G401 (cell line): ENCODE data around the gene PRKCA. TPM values are rescaled to one million over a fixed set of nuclear protein-coding genes. Genes with fewer than 3 reads are reported as not detected.

Experiments used
- DNase-seq: peaks from one replicate; pipeline ENCODE4 v3.0.0-alpha.2; 2015; ENCODE audit warnings: low spot score
- in situ Hi-C: cut with HindIII; loops from 2 replicates; pipeline ENCODE4 v1.10.0; 2016; ENCODE audit warnings: low sequenced_read_pairs, mixed read lengths
- total RNA-seq: library from RNA; depleted of rRNA; stranded (reverse); fragments of >200 nt; shearing (Covaris generic); gene quantifications from 2 replicates; pipeline ENCODE4 v1.2.3, GENCODE V29; 2014; rRNA removed

PRKCA gene
- total RNA-seq, 1 experiment from 2014 or later = 44.7 TPM

DNA sequence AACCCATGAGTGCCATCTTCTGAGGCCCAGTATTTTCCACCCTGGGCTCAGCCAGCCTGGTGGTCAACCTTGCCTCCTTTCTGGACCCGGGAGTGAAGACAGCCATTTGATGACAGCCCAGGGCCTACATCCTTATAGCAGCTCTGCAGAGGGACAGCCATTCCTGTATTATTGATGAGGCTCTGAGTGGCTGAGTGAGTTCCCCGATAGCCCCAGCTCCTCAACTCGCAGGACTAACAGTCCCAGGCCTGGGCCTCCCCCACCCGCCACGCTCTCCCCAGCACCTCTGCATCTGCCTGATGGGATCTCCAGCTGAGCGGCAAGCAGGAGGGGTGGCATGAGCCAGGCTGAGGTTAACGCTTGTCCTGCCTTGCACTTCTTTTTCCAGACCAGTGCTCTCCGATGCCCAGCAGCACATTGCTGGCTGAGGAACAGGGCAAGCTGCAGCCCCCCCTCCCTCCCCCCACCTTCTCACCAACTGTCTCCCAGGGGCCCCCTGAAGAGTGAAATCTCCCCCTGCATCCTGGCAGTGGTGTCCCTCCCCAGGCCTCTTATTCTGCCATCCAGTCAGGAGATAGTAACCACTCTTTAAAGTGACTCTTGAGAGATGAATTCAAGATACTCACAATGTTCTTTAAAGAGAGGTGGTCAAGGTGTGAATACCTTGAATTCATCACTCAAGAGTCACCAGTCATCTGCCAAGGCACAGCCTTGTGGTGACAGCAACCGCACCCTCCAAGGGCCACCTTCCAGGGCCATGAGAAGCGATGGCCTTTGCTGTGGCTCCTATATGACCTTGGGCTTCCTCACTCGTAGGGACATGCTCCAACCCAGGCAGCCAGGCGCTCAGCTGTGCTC, 556.0 kb downstream of the PRKCA start:
- in situ Hi-C loops = no loop called here
- DNase-seq = no peak

DNA sequence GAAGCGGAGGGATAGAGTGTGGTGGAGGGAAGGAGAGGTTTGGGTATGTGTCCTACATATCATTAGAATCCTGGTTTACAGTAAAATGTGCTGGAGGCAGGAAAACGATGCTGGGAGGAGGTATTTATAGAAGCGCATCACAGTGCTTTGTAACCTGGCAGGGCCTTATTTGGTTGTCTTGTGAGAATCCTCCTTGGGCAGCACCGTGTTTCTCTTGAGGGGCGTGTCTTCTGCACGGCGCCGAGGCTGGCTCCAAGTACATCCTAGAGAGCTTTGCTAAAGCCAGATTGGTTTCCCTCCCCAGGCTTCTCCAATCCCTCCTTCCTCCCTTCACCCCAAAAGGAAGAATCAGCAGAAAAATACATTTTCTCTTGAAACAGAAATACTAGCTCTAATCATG, 556.9 kb downstream of the PRKCA start:
- no peak for DNase-seq
- in situ Hi-C loops = no loop called here

DNA sequence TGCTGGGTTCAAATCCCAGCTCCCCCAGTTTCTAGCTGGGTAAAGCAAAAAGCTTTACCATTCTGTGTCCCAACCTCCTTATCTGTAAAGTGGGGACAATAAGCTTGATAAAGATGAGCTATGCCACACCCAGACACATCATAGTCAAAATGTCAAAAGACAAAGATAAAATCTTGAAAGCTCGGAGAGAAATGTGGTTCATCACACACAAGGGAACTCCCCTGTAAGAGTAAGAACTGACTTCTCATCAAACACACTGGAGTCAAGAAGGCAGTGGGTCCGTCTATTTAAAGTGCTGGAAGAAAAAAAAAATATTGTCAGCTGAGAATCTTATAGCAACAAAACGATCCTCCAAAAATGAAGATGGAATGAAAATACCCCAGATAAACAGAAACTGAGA, 557.8 kb downstream of the PRKCA start:
- in situ Hi-C loops = no loop called here
- no peak for DNase-seq

Other genes with a start within 250 kb of the PRKCA start
- 4.5 and 9.6 TPM in 2 replicates for gene CEP112, start 110.5 kb upstream of the PRKCA start, total RNA-seq
- not detected in 2 replicates for gene APOH, start 73.2 kb upstream of the PRKCA start, total RNA-seq